ENCODE measurements around the gene PHF24.
A peak's percentile ranks its signal among the peaks of the same experiment; 100 is the strongest.

The PHF24 gene

GRCh38 chr9:34996905-34997279, 38.8 kb downstream of the PHF24 start:
- DNase-seq (ENCODE audit: low read depth in 2 of 2) = no peak
- TF ChIP-seq CTCF (IDR thresholded peaks at IDR 0.05; ENCODE audit: low read depth, low read length) = no peak
- H3K4me3 ChIP-seq (replicated peaks in 1 of 2; ENCODE audit: low read depth in 2 of 2, low read length in 2 of 2) = no peak overlapping the region

DNA sequence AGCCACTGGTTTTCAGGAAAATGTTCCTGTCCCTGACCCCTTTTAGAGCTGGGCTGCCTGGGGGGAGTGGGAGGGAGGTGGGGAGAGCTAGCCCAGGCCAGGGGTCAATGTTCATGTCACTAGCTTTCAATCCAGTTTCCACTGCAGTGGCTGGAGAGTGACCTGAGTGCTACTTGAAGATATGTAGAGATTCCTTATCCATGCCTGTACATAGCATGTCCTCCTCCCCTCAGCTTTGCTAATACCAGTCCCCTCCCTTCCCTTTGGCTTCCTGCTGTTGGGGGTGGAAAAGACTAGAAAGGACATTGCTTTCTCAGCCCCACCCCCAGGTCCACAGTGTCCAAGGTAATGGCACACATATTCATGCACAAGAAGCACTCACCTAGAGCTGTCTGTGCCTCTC, 39.3 kb downstream of the PHF24 start:
- no peak for DNase-seq (ENCODE audit: low read depth in 2 of 2)
- no peak overlapping the region for H3K4me3 ChIP-seq (replicated peaks in 1 of 2; ENCODE audit: low read depth in 2 of 2, low read length in 2 of 2)
- TF ChIP-seq CTCF (IDR thresholded peaks at IDR 0.05; ENCODE audit: low read depth, low read length) = no peak

GRCh38 chr9:34998266-34998665, 40.2 kb downstream of the PHF24 start:
- no peak for DNase-seq (ENCODE audit: low read depth in 2 of 2)
- no peak for TF ChIP-seq CTCF (IDR thresholded peaks at IDR 0.05; ENCODE audit: low read depth, low read length)
- no peak overlapping the region for H3K4me3 ChIP-seq (replicated peaks in 1 of 2; ENCODE audit: low read depth in 2 of 2, low read length in 2 of 2)

- no peak for DNase-seq (ENCODE audit: low read depth in 2 of 2)
- H3K4me3 ChIP-seq (replicated peaks in 1 of 2; ENCODE audit: low read depth in 2 of 2, low read length in 2 of 2) = no peak overlapping the region
- no peak for TF ChIP-seq CTCF (IDR thresholded peaks at IDR 0.05; ENCODE audit: low read depth, low read length)
Observed at GRCh38 chr9:34999576-34999975, 41.5 kb downstream of the PHF24 start.

DNA sequence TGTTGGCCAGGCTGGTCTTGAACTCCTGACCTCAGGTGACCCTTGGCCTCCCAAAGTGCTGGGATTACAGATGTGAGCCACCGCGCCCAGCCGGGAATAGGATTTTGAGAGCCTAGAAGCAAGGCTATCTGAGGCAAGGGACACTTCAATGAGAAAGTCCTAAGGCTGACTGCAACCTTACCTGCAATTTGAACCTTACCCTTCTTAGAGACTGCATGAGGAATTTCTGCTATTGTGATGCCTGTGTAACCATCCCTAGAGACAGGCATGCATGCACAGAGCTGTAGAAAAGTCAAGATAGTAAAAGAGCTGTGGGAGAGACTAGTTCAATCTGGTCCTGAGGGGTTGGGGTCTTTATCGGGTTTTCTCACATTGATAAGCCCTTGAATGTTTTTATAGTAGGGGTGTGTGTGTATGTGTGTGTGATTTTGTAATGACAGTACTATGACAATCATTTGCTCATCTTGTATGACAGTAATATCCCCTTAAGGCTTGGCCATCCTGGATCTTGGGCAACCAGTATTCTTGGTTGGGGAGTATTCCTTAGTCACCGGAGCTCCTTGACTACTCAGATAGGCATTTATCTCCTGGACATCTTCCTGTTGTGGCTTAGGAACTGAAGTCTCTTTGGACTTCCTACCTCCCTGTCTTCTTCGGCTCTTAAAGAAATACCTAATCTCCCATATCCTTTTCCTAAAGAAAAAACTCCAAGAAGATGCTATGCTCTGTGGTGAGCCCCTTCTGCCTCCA, 42.6 kb downstream of the PHF24 start:
- no peak for TF ChIP-seq CTCF (IDR thresholded peaks at IDR 0.05; ENCODE audit: low read depth, low read length)
- DNase-seq (ENCODE audit: low read depth in 2 of 2) = peak in 1 of 2 donors; percentile 81
- no peak overlapping the region for H3K4me3 ChIP-seq (replicated peaks in 1 of 2; ENCODE audit: low read depth in 2 of 2, low read length in 2 of 2)

- no peak for TF ChIP-seq CTCF (IDR thresholded peaks at IDR 0.05; ENCODE audit: low read depth, low read length)
- no peak for DNase-seq (ENCODE audit: low read depth in 2 of 2)
- no peak overlapping the region for H3K4me3 ChIP-seq (replicated peaks in 1 of 2; ENCODE audit: low read depth in 2 of 2, low read length in 2 of 2)
Observed at GRCh38 chr9:35001285-35001677, 43.2 kb downstream of the PHF24 start.

Data from cardiac fibroblast (primary cell).